Esophagus squamous epithelium (tissue), 5 donors: ENCODE results near the gene SCO1. TPM values are rescaled to one million over a fixed set of nuclear protein-coding genes. Genes with fewer than 3 reads are reported as not detected.

ENCODE experiments used
- DNase-seq: peaks from one replicate; lab custom pipeline; 2025; lab: John Stamatoyannopoulos, UW
- H3K27ac ChIP-seq, 4 donors: fragments of 200-600 bp; sonication (generic); one replicate each; pipeline ENCODE4 v1.5.1; 2016 to 2019; ENCODE audit warnings: mild to moderate bottlenecking in 1 of 4
- H3K27me3 ChIP-seq, 4 donors: fragments of 200-600 bp; sonication (generic); 1 replicate in 3 of 4; 2 replicates in 1 of 4; pipeline versions ENCODE4 v1.5.1 to v1.6.0; 2017 to 2021; ENCODE audit warnings: antibody characterized with exemption in 1 of 4
- H3K36me3 ChIP-seq, 3 donors: fragments of 200-600 bp; sonication (generic); one replicate each; pipeline ENCODE4 v1.5.1; 2016 to 2019
- H3K4me1 ChIP-seq, 3 donors: fragments of 200-600 bp; sonication (generic); one replicate each; pipeline ENCODE4 v1.5.1; 2017 to 2019
- H3K4me3 ChIP-seq, 4 donors: fragments of 200-600 bp; sonication (generic); 1 replicate in 3 of 4; 2 replicates in 1 of 4; pipeline ENCODE4 v1.5.1; 2016 to 2019; ENCODE audit warnings: mild to moderate bottlenecking in 2 of 4, moderate library complexity in 1 of 4
- H3K9me3 ChIP-seq, 3 donors: fragments of 200-600 bp; sonication (generic); one replicate each; pipeline ENCODE4 v1.5.1; 2016 to 2019
- POLR2A ChIP-seq, 4 donors: fragments of 450-650 bp; IDR thresholded peaks; one replicate each; pipeline ENCODE4 v1.6.1; 2017; ENCODE audit warnings: antibody characterized with exemption in 4 of 4, mild to moderate bottlenecking in 4 of 4, moderate library complexity in 3 of 4
- WGBS, 2 donors: methylation state at CpG; one replicate each; pipeline ENCODE4 v1.1.5; 2018; 5-methylcytosine and 5-hydroxymethylcytosine counted together
- intact Hi-C: fragments of 100-400 bp; cut with DNase I; formaldehyde crosslinking; loops from one replicate; pipeline ENCODE4 v1.15.0; 2022
- total RNA-seq, 4 donors: library from RNA; depleted of rRNA; stranded (reverse); fragments of >200 nt; gene quantifications; one replicate each; pipeline ENCODE4 v1.1.0, GENCODE V29; 2016
- TF ChIP-seq, protein P1 (sequence below), 6 experiments: fragments of 450-650 bp in 4 of 6; fragments of 200-600 bp in 2 of 6; sonication (generic) in 2 of 6; IDR thresholded peaks; one replicate each; pipeline ENCODE4 v1.5.1; 2016 to 2019; ENCODE audit warnings: antibody characterized with exemption in 6 of 6, mild to moderate bottlenecking in 4 of 6, moderate library complexity in 4 of 6
- donor health status: DM: yes; HTN: yes; CAD: no.

SCO1 gene
- total RNA-seq, 4 donors from 2014 or later = 15.4 to 25.6 (median 20.3) TPM

DNA sequence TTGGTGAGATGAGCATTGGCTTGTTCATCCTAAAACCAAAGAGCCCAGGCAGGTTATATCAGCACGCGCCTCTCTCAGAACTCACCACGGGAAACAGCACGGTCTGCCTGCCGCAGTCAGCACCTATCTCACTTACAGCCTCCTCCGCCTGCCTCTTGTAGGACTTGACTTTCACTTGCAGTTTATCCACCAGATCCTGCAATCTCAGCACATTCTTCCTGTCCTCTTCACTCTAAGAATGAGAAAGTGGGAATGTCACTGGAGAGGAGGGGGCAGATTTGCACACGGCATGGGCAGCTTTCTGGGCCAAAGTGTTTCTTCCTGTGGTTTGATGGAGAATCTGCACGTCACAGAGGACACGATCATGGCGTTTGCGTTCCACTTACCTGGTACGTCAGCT, 67.6 kb downstream of the SCO1 start:
- Histone ChIP-seq H3K27me3 (no peaks in the 10 kb centered on the region), H3K4me1 (peaks cover 0 to 9% (median 0%) of the 10 kb centered on the region in 3 donors), H3K27ac (no peak overlapping the region), H3K4me3 (no peak overlapping the region), H3K36me3 (peaks cover 0 to 26% (median 0%) of the 10 kb centered on the region in 3 donors), H3K9me3 (no peaks in the 10 kb centered on the region)
- intact Hi-C loops = no loop called here
- no peak for DNase-seq
- 94 to 96% methylated on average over 7 to 12 of the region's 12 CpGs for WGBS, 2 donors
- TF ChIP-seq, protein P1, sequence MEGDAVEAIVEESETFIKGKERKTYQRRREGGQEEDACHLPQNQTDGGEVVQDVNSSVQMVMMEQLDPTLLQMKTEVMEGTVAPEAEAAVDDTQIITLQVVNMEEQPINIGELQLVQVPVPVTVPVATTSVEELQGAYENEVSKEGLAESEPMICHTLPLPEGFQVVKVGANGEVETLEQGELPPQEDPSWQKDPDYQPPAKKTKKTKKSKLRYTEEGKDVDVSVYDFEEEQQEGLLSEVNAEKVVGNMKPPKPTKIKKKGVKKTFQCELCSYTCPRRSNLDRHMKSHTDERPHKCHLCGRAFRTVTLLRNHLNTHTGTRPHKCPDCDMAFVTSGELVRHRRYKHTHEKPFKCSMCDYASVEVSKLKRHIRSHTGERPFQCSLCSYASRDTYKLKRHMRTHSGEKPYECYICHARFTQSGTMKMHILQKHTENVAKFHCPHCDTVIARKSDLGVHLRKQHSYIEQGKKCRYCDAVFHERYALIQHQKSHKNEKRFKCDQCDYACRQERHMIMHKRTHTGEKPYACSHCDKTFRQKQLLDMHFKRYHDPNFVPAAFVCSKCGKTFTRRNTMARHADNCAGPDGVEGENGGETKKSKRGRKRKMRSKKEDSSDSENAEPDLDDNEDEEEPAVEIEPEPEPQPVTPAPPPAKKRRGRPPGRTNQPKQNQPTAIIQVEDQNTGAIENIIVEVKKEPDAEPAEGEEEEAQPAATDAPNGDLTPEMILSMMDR (IDR thresholded peaks at IDR 0.05) = no peak
- TF ChIP-seq POLR2A (IDR thresholded peaks at IDR 0.05) = no peak

DNA sequence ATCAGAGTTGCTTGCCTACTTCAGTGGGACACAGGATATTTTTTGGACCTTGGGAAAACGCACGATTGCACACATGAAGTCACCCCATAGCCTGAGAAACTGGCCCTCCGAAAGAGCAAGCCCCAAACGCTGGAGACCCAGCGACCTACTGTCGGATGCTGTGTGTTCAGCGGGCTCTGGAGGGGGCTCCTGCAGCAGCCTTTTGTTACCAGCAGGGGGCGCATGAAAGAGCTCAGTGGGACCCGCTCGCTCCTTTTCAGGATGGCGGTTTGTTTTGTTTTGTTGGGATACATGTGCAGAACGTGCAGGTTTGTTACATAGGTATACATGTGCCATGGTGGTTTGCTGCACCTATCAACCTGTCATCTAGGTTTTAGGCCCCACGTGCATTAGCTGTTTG, 68.6 kb downstream of the SCO1 start:
- Histone ChIP-seq H3K27ac (no peak overlapping the region), H3K36me3 (peaks cover 0 to 17% (median 0%) of the 10 kb centered on the region in 3 donors), H3K4me1 (peaks cover 0 to 19% (median 0%) of the 10 kb centered on the region in 3 donors), H3K9me3 (no peaks in the 10 kb centered on the region), H3K27me3 (no peaks in the 10 kb centered on the region), H3K4me3 (no peak overlapping the region)
- WGBS, 2 donors = 83 to 100% methylated on average over 2 to 11 of the region's 13 CpGs
- DNase-seq = no peak
- intact Hi-C loops = no loop called here
- no peak for TF ChIP-seq POLR2A (IDR thresholded peaks at IDR 0.05)
- TF ChIP-seq, protein P1 (IDR thresholded peaks at IDR 0.05) = peak in 1 of 6 experiments; percentile 13

DNA sequence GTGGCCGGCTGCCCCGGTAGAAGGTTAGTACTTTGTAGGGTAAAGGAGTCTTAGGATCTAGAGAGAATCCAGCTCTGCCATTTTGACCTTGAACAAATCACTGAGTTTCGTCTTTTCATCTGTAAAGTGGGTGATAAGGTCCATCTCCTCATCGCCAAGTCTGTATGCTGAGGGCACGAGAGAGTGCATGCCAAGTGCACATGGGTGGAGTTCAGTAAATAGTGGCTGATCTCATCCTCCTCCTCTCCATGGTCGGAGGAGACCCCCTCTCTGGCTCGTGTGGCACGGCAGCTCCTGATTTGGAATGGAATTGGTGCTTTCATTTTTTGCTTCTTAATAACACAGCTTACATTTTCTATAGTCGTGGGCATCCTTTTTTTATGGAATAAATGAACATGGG, 70.9 kb downstream of the SCO1 start:
- Histone ChIP-seq H3K36me3 (peaks cover 0 to 12% (median 0%) of the 10 kb centered on the region in 3 donors), H3K27me3 (no peaks in the 10 kb centered on the region), H3K4me1 (peaks cover 0 to 42% (median 3%) of the 10 kb centered on the region in 3 donors), H3K4me3 (no peak overlapping the region), H3K9me3 (no peaks in the 10 kb centered on the region), H3K27ac (no peak overlapping the region)
- 87 to 88% methylated on average over 9 of the region's 9 CpGs for WGBS, 2 donors
- DNase-seq = no peak
- no peak for TF ChIP-seq POLR2A (IDR thresholded peaks at IDR 0.05)
- TF ChIP-seq, protein P1 (IDR thresholded peaks at IDR 0.05) = no peak
- intact Hi-C loops = no loop called here

DNA sequence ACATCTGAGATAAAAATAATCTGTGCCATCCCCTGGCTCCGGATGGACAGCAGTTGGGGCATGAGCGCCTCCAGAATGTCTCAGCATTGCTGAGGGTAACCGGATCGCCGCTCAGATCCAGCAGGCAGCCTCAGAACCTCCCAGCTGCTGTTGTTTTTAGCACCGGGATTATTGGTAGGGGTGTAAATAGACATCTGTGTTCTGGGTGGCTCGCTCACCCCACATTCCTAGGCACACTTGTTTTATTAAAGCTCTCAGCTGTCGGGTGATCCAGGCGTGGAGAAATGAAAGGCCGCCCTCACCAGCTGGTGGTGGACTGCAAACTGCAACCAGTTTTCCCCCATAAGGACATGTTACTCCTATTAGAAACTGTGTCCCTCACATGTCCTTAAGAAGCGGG, 72.4 kb downstream of the SCO1 start:
- no peak for TF ChIP-seq POLR2A (IDR thresholded peaks at IDR 0.05)
- TF ChIP-seq, protein P1 (IDR thresholded peaks at IDR 0.05) = no peak
- no peaks in the 10 kb centered on the region for H3K9me3 ChIP-seq
- intact Hi-C loops = no loop called here
- DNase-seq = no peak
- WGBS, 2 donors = 92 to 97% methylated on average over 1 to 9 of the region's 11 CpGs
- H3K27ac ChIP-seq = no peak overlapping the region
- H3K36me3 ChIP-seq = peaks cover 0 to 12% (median 0%) of the 10 kb centered on the region in 3 donors
- H3K27me3 ChIP-seq = no peaks in the 10 kb centered on the region
- no peak overlapping the region for H3K4me3 ChIP-seq
- peaks cover 0 to 46% (median 3%) of the 10 kb centered on the region in 3 donors for H3K4me1 ChIP-seq

DNA sequence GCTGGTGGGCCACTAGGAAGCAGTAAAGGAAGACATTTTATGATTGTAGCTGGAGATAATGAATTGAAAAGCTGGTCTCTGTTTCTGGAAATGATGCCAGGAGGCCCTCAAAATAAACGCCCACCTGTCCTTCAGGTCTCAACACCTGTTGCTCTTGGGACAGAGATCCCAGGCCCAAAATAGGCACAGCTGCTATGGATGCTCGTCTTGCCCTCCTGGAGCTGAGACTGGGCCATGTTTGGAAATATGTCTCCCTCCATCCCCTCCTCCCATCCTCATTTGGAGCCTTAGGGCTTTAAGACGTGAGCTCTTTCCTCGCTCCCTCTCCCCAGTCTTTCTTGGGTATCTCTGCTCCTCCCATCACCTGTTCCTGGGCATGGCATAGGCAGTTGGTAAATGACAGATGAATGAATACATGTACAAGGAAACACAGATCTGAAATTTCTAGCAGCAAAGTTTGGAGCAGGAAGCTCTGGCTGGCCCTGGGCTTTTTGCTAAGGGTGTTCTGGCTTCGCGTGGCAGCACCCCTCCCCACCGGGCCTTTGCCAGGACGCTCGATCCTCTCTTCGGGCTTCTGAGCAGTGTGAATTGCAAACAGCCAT, 73.5 kb downstream of the SCO1 start:
- intact Hi-C loops = no loop called here
- TF ChIP-seq POLR2A (IDR thresholded peaks at IDR 0.05) = no peak
- TF ChIP-seq, protein P1 (IDR thresholded peaks at IDR 0.05) = no peak
- DNase-seq = no peak
- peak overlapping the region; percentile 30 to 77 (median 46) for H3K27ac ChIP-seq
- no peaks in the 10 kb centered on the region for H3K27me3 ChIP-seq
- no peaks in the 10 kb centered on the region for H3K9me3 ChIP-seq
- H3K4me1 ChIP-seq = peaks cover 0 to 46% (median 3%) of the 10 kb centered on the region in 3 donors
- H3K4me3 ChIP-seq = no peak overlapping the region
- H3K36me3 ChIP-seq = peaks cover 0 to 2% (median 0%) of the 10 kb centered on the region in 3 donors
- 46 to 61% methylated on average over 6 to 8 of the region's 10 CpGs for WGBS, 2 donors
